ENCODE measurements around the gene VAPB. TPM values are rescaled to one million over a fixed set of nuclear protein-coding genes. Genes with fewer than 3 reads are reported as not detected.

Gene VAPB
- total RNA-seq, 2 experiments from 2014 or later = 31.0 to 39.1 TPM

DNA sequence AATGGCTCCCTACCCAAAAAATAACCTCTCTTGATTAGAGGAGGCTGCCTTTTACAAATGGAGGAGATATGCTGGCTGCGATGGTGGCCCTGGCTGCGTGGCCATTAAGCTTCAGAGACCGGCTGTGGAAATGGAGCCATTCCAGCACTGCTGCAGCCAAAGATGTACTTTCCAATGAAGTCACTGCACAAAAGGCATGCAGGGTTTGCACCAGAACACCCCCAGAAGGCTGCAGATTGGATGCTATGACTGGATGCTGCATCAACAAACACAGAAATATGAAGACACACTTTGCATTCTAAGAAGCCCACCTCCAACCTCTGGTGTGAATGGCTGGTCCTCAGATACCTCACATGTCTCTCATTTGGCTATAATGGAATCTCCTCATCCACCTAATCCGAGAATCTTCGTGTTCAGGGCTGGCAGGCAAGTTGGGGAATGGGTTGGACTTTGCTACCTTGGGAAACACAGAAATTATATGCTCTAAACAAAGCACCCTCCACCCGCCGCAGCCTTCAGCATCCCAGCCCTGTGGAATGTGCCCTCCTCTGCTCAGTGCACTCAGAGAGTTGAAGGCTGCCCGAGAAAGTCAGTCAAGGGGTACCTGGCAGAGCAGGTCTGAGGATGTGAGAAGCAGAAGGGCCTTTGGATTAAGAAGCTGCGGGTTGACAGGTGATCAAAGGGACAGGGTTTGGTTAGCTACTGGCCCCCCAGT, 90.9 kb downstream of the VAPB start:
- Mint-ChIP-seq H3K27ac (no peak overlapping the region), H3K9me3 (peaks cover 3% of the 10 kb centered on the region), H3K27me3 (peaks cover 10% of the 10 kb centered on the region), H3K4me1 (peaks cover 2% of the 10 kb centered on the region), H3K36me3 (ENCODE audit: low read depth) (no peaks in the 10 kb centered on the region), H3K4me3 (no peak overlapping the region)
- CTCF ChIA-PET = interaction anchor here (0.6 to 1.4 kb wide), 2 partner anchors 9 to 131 kb away, joined by 3 read pairs; no protein-coding TSS in a partner anchor
- POLR2A ChIA-PET = no interaction called here
- DNase-seq = no peak

DNA sequence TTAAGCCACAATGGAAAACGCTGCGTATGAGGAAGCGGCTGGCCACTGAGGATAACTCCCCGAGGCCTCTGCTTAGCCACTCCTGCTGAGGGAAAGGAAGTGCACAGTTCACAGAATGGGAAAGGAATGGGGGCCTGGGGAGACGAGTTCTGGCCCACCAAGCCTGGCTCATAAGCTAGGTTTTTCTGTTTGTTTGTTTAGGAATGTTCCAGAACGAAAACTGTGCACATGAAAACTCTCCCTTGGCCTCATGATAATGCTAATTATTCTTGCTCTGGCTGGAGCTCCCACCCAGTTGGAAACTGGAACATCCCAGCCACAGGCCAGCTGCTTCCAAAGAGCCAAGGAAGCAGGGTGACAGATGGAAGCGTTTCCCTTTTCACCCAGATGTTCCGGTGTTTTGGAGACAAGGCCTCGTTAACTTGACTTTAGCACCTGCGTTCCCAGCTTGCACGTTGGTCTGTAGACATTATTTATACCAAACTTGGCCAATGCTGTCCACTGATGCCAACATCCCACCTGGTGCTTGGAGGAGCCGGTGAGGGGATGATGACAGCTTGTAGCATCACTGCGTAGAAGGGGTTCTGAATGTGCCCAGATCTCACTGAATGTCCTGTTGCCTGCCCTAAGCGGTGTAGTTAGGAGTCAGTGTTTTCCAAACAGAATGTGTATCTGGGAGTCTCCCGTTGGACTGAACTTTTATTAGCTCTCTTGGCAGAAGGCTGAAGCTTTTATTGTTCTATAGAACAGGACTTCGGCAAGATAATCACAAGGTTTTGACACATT, 91.7 kb downstream of the VAPB start:
- H3K27me3 Mint-ChIP-seq = peaks cover 10% of the 10 kb centered on the region
- H3K4me1 Mint-ChIP-seq = peaks cover 2% of the 10 kb centered on the region
- POLR2A ChIA-PET = no interaction called here

DNA sequence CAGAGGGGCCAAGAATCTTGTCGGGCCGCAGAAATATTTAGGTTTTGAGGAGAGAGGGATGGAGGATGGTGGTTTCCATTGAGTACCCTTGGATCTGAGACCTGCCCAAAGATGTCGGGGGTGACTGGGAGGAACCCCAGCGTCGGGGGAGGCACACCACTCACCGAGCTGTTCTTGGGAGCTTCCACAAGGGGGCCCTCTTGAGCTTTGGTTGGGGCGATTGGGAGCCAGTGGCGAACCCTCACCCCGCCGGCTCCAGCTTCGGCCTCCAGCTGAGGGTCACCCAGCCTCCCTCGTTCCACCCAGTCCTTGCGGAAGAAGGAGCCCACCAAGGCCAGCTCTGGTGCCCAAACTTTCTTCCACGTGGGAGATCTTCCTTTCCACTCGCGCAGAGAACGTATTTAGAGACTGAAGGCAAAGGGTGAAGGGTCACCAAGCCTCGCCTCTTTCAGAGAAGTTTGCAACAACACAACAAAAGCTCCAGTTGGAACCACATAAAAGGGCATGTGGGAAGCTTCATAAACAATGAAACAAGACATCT, 92.5 kb downstream of the VAPB start:
- Mint-ChIP-seq H3K9me3 (peaks cover 17% of the 10 kb centered on the region), H3K4me1 (peaks cover 2% of the 10 kb centered on the region), H3K27ac (no peak overlapping the region), H3K36me3 (ENCODE audit: low read depth) (peaks cover 6% of the 10 kb centered on the region), H3K27me3 (peaks cover 12% of the 10 kb centered on the region), H3K4me3 (no peak overlapping the region)
- CTCF ChIA-PET = interaction anchor here (0.5 to 1.6 kb wide), 10 partner anchors 32 to 359 kb away, joined by 3 to 5 read pairs (median 3); partner anchors contain the start of gene STX16
- DNase-seq = peak; percentile 42
- POLR2A ChIA-PET = no interaction called here

More for the DNA sequence above, 91.7 kb downstream of the VAPB start:
- no peak for DNase-seq
- Mint-ChIP-seq H3K36me3 (ENCODE audit: low read depth) (no peaks in the 10 kb centered on the region), H3K27ac (no peak overlapping the region), H3K9me3 (peaks cover 10% of the 10 kb centered on the region), H3K4me3 (no peak overlapping the region)
- CTCF ChIA-PET = interaction anchor here (0.6 to 1.6 kb wide), 6 partner anchors 33 to 359 kb away, joined by 3 to 5 read pairs (median 3); no protein-coding TSS in a partner anchor

DNA sequence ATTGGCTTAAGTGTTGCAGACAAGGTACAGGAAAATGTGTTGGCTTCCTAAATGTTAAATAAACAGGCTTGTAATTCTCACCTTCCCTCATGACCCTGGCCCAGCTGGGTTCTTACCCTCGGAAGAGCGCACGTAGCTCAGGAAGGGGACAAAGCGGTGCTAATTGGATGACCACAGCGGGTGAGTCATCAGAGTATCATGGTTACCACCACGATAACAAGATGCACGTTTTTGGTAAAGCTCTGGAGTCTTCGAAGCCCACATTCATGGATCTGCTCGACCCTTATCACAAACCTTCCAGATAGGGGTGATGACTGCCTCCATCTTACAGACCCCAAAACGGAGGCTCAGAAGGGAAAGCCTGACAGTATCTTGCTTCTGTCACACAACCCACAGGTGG, 93.4 kb downstream of the VAPB start:
- POLR2A ChIA-PET = no interaction called here
- peaks cover 6% of the 10 kb centered on the region for H3K36me3 Mint-ChIP-seq (ENCODE audit: low read depth)
- H3K27me3 Mint-ChIP-seq = peaks cover 12% of the 10 kb centered on the region
- H3K4me3 Mint-ChIP-seq = no peak overlapping the region
- DNase-seq = no peak
- CTCF ChIA-PET = interaction anchor here (1.0 to 1.6 kb wide), 4 partner anchors 42 to 358 kb away, joined by 3 to 5 read pairs (median 4); partner anchors contain the start of gene STX16
- H3K9me3 Mint-ChIP-seq = peaks cover 18% of the 10 kb centered on the region
- H3K4me1 Mint-ChIP-seq = peaks cover 2% of the 10 kb centered on the region
- no peak overlapping the region for H3K27ac Mint-ChIP-seq

DNA sequence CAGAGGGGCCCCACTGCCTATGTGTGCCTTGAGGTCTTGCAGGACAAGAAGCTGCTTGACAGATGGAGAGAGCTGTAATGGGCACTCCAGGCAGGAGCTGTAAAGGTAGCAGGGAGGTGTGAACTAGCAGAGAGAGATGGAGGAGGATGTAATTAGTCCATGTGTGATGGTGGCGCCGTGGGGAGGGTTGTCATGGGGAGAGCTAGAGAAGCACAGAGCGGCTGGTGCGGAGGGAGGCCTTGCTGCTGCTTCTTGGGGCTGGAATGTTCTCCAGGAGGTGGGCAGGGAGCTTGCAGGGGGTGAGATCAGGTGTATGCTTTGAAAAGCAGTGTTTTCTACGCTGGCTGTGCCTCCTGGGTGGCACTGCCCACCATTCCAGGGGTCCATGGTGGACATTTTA, 94.0 kb downstream of the VAPB start:
- peaks cover 6% of the 10 kb centered on the region for H3K36me3 Mint-ChIP-seq (ENCODE audit: low read depth)
- DNase-seq = no peak
- H3K4me1 Mint-ChIP-seq = peaks cover 2% of the 10 kb centered on the region
- peaks cover 12% of the 10 kb centered on the region for H3K27me3 Mint-ChIP-seq
- ChIA-PET POLR2A (no interaction called here), CTCF (interaction anchor here (1.5 kb wide), 1 partner anchor 168 kb away, joined by 5 read pairs; the partner anchor contains the start of gene STX16)
- no peak overlapping the region for H3K4me3 Mint-ChIP-seq
- H3K27ac Mint-ChIP-seq = no peak overlapping the region
- H3K9me3 Mint-ChIP-seq = peaks cover 18% of the 10 kb centered on the region

DNA sequence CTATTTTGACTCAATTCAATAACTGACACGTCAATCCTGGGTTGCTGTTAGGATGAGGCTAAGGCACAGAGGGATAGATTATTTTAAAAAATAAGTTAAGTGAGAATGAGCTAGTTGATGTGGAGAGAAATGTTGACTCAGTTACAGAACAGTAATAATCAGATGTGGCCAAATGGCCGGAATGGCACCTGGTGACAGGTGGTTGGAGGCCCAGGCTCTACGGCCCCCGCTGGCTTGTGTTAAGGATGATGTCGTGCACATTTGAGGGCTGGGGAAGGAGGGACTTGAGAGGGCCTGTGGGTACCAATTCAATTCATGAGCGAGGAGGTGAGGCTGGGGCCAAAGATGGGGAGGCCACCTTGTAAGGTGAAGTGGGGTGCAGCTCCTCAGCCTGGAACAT, 94.4 kb downstream of the VAPB start:
- CTCF ChIA-PET = interaction anchor here (0.6 kb wide), 1 partner anchor 356 kb away, joined by 4 read pairs; no protein-coding TSS in a partner anchor
- no peak overlapping the region for H3K4me3 Mint-ChIP-seq
- peaks cover 2% of the 10 kb centered on the region for H3K4me1 Mint-ChIP-seq
- no peak for DNase-seq
- POLR2A ChIA-PET = no interaction called here
- peaks cover 15% of the 10 kb centered on the region for H3K9me3 Mint-ChIP-seq
- peaks cover 6% of the 10 kb centered on the region for H3K36me3 Mint-ChIP-seq (ENCODE audit: low read depth)
- H3K27ac Mint-ChIP-seq = no peak overlapping the region
- H3K27me3 Mint-ChIP-seq = peaks cover 13% of the 10 kb centered on the region

DNA sequence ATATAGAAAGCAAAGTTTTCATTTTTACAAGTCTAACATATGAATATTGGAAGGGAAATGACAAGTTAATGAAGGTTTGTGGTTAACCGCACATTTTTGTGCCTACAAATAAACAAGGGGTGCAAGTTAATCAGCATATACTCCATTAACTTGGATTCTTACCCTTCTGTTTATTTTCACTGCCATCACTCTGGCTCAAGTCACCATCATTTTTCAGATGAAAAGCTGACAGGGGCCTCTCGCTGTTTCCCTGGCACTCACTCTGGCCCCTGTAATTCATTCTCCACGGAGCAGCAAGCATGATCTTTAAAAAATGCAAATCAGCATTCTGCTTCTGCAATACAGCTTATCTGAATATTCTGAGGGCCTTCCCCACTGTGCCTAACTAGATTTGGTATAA, 96.4 kb downstream of the VAPB start:
- H3K4me3 Mint-ChIP-seq = no peak overlapping the region
- H3K36me3 Mint-ChIP-seq (ENCODE audit: low read depth) = peaks cover 6% of the 10 kb centered on the region
- peaks cover 17% of the 10 kb centered on the region for H3K9me3 Mint-ChIP-seq
- peaks cover 2% of the 10 kb centered on the region for H3K4me1 Mint-ChIP-seq
- POLR2A ChIA-PET = no interaction called here
- H3K27me3 Mint-ChIP-seq = peaks cover 17% of the 10 kb centered on the region
- DNase-seq = no peak
- H3K27ac Mint-ChIP-seq = no peak overlapping the region
- CTCF ChIA-PET = no interaction called here

DNA sequence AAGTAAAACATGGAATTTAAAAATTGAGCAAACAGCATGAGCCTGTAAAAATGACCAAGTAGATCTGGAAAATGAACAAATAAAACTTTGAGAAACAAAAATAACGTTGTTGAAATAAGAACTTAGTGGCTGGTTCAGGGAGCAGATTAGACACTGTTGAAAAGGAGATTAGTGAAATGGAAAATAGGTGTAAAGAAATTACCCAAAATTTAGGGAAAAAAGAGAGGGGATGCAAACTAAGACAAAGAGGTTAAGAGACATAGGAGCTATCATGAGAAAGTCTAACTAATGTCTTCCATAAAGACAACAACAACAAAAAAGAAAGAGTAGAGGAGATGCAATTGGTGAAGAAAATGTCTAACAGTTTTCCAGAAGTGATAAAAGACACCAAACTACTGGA, 97.2 kb downstream of the VAPB start:
- ChIA-PET POLR2A (no interaction called here), CTCF (no interaction called here)
- peaks cover 22% of the 10 kb centered on the region for H3K27me3 Mint-ChIP-seq
- H3K36me3 Mint-ChIP-seq (ENCODE audit: low read depth) = peaks cover 6% of the 10 kb centered on the region
- no peak for DNase-seq
- peaks cover 17% of the 10 kb centered on the region for H3K9me3 Mint-ChIP-seq
- H3K4me1 Mint-ChIP-seq = peaks cover 2% of the 10 kb centered on the region
- no peak overlapping the region for H3K4me3 Mint-ChIP-seq
- no peak overlapping the region for H3K27ac Mint-ChIP-seq

DNA sequence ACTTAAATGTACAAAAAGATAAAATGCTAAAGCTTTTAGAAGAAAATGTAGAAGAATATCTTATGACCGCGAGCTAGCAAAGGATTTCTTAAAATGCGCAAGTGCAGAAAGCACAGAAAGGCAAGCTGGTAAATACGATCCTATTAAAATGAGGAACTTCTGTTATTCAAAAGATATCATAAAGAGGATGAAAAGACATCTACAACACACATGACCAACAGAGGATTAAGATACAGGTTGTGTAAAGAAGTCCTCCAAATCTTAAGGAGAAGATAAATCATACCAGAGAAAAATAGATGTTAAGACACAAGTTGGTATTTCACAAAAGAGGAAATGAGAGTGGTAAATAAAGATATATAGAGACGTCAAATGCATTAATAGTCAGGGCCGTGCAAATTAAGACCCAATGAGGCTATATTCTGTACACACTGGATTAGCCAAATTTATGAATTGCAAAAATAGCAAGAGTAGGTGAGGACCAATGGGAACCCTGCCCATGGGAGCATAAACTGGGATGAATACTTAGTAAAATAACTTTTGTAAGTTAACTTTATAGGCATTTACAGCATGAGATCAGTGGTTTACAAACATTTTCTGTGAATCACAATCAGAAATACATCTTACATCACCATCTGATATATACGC, 103.2 kb downstream of the VAPB start:
- no peaks in the 10 kb centered on the region for H3K4me1 Mint-ChIP-seq
- H3K27ac Mint-ChIP-seq = no peak overlapping the region
- no peaks in the 10 kb centered on the region for H3K36me3 Mint-ChIP-seq (ENCODE audit: low read depth)
- CTCF ChIA-PET = no interaction called here
- H3K4me3 Mint-ChIP-seq = no peak overlapping the region
- DNase-seq = no peak
- POLR2A ChIA-PET = no interaction called here
- peaks cover 2% of the 10 kb centered on the region for H3K9me3 Mint-ChIP-seq
- peaks cover 19% of the 10 kb centered on the region for H3K27me3 Mint-ChIP-seq

DNA sequence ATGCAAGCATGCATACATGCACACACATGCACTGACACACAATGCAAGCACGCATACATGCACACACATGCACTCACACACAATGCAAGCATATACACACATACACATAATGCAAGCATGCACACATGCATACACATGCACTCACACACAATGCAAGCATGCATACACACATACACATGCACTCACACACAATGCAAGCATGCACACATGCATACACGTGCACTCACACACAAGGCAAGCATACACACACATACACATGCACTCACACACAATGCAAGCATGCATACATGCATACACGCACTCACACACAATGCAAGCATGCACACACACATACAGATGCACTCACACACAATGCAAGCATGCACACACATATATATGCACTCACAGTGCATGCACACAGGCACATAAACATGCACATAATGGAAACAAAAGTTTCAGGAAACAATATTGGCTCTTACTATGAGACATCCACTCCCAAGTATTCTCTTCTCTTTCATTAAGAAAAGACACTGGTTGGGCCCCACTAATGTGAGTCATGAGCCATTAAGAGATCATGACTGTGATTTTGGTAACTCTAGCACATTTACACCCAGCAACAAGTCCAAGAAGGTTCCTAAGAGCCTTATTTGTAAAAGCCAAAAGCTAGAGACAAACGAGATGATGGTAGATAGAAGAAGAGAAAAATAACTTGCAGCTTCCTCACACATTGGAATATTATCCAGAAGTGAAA, 103.9 kb downstream of the VAPB start:
- ChIA-PET CTCF (no interaction called here), POLR2A (no interaction called here)
- Mint-ChIP-seq H3K27ac (no peak overlapping the region), H3K36me3 (ENCODE audit: low read depth) (no peaks in the 10 kb centered on the region), H3K4me3 (no peak overlapping the region), H3K27me3 (peaks cover 19% of the 10 kb centered on the region), H3K9me3 (peaks cover 2% of the 10 kb centered on the region), H3K4me1 (no peaks in the 10 kb centered on the region)
- no peak for DNase-seq

DNA sequence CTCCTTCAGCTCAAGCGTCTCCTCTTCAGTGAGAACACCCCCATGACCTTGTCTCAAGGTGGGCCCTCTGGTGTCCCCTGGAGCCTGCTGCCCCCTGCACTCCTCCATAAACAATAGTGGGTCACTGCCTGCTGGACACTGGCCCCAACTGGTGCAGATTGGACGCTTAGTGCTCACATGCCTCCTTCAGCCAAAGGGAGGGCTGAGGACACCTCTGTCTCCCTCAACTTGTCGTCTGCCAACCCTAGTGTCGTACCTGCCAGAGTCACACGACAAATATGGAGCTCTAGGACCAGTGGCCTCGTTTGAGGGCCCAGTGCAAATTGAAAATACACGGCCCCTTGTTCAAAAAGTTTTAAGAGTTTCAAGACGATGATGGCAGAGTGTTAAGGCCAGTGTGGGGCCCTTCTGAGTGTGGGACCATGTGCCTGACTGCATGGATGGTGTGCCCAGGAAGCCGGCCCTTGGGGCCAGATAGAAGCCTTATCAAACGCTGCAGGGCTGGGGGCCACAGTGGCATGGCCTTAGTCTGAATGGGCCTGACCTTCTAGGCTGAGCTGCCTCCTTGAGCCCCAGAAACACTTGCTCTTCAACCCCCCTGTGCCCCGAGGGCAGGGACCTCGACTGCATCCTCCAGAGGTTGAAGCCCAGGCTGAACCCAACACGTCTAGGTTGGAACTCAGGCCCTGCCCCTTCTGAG, 106.0 kb downstream of the VAPB start:
- ChIA-PET POLR2A (no interaction called here), CTCF (no interaction called here)
- Mint-ChIP-seq H3K27ac (no peak overlapping the region), H3K27me3 (peaks cover 15% of the 10 kb centered on the region), H3K4me3 (no peak overlapping the region), H3K9me3 (no peaks in the 10 kb centered on the region), H3K4me1 (no peaks in the 10 kb centered on the region), H3K36me3 (ENCODE audit: low read depth) (no peaks in the 10 kb centered on the region)
- DNase-seq = no peak

Measured in activated CD4-positive, alpha-beta T cell treated with anti-CD3 and anti-CD28 coated beads, Interleukin-2, amount 10 ng/mL, durations not matched to agents 7 days and 5 days (primary cell).